SK-N-SH treated with all-trans-retinoic acid at 6 μM for 48 hours (cell line): ENCODE measurements around the gene CORO1C.

Source experiments
- ATAC-seq: fragments of 200-7000 bp; cut with Tn5 transposase; 3 replicates; pipeline ENCODE4 v1.9.1; 2020; ENCODE audit warnings: mild to moderate bottlenecking, moderate library complexity
- ARNTL ChIP-seq: fragments of 450-650 bp; formaldehyde crosslinking; IDR thresholded peaks from 2 replicates; pipeline ENCODE4 v1.5.0; 2020; ENCODE audit warnings: low read depth, mild to moderate bottlenecking, moderate library complexity, borderline replicate concordance
- GLIS3 ChIP-seq: fragments of 250-450 bp; sonication (Bioruptor Pico); IDR thresholded peaks from 2 replicates; pipeline ENCODE4 v1.5.0; 2020; ENCODE audit warnings: mild to moderate bottlenecking, moderate library complexity
- ISL1 ChIP-seq: fragments of 250-450 bp; sonication (Bioruptor Pico); IDR thresholded peaks from 2 replicates; pipeline ENCODE4 v2.1.2; 2022; ENCODE audit warnings: mild to moderate bottlenecking, moderate library complexity
- OSR1 ChIP-seq: fragments of 250-450 bp; sonication (Bioruptor Pico); IDR thresholded peaks from 2 replicates; pipeline ENCODE4 v1.8.0; 2022; ENCODE audit warnings: moderate library complexity, mild to moderate bottlenecking, inconsistent platforms
- PPARA ChIP-seq: fragments of 250-450 bp; sonication (Bioruptor Pico); IDR thresholded peaks from 2 replicates; pipeline ENCODE4 v1.5.0; 2020; ENCODE audit warnings: mild to moderate bottlenecking, borderline replicate concordance
- RARB ChIP-seq: fragments of 250-450 bp; sonication (Bioruptor Pico); IDR thresholded peaks from 2 replicates; pipeline ENCODE4 v1.8.0; 2021; ENCODE audit warnings: mild to moderate bottlenecking, moderate library complexity
- SNAI2 ChIP-seq: fragments of 250-450 bp; sonication (Bioruptor Pico); IDR thresholded peaks from 2 replicates; pipeline ENCODE4 v1.5.0; 2020; ENCODE audit warnings: mild to moderate bottlenecking, moderate library complexity
- TCF4 ChIP-seq: fragments of 250-450 bp; sonication (Bioruptor Pico); IDR thresholded peaks from 2 replicates; pipeline ENCODE4 v1.8.0; 2021; ENCODE audit warnings: mild to moderate bottlenecking, moderate library complexity, borderline replicate concordance
- TOX ChIP-seq: fragments of 250-450 bp; sonication (Bioruptor Pico); IDR thresholded peaks from 2 replicates; pipeline ENCODE4 v1.8.0; 2021; ENCODE audit warnings: mild to moderate bottlenecking, moderate library complexity, borderline replicate concordance
- ZC3H10 ChIP-seq: fragments of 250-450 bp; sonication (Bioruptor Pico); IDR thresholded peaks from 2 replicates; pipeline ENCODE4 v1.5.1; 2021; ENCODE audit warnings: mild to moderate bottlenecking, moderate library complexity
- ZFP3 ChIP-seq: fragments of 250-450 bp; sonication (Bioruptor Pico); IDR thresholded peaks from 2 replicates; pipeline ENCODE4 v1.5.0; 2020; ENCODE audit warnings: mild to moderate bottlenecking, moderate library complexity
- ZFP30 ChIP-seq: fragments of 450-650 bp; formaldehyde crosslinking; IDR thresholded peaks from 2 replicates; pipeline ENCODE4 v1.5.0; 2022; ENCODE audit warnings: mild to moderate bottlenecking, moderate library complexity
- ZNF565 ChIP-seq: fragments of 450-650 bp; formaldehyde crosslinking; conservative IDR thresholded peaks from 2 replicates; pipeline ENCODE4 v1.5.0; 2020; ENCODE audit warnings: low read depth, mild to moderate bottlenecking, moderate library complexity
- ZNF70 ChIP-seq: fragments of 450-650 bp; formaldehyde crosslinking; IDR thresholded peaks from 2 replicates; pipeline ENCODE4 v1.5.0; 2020; ENCODE audit warnings: mild to moderate bottlenecking, moderate library complexity
- ZNF8 ChIP-seq: fragments of 450-650 bp; formaldehyde crosslinking; IDR thresholded peaks from 2 replicates; pipeline ENCODE4 v1.5.0; 2020; ENCODE audit warnings: mild to moderate bottlenecking, moderate library complexity
- TF ChIP-seq, protein P1 (sequence below): fragments of 250-450 bp; sonication (Bioruptor Pico); IDR thresholded peaks from 2 replicates; pipeline ENCODE4 v1.5.0; 2020; ENCODE audit warnings: mild to moderate bottlenecking, moderate library complexity
- TF ChIP-seq, protein P2 (sequence below): fragments of 250-450 bp; sonication (Bioruptor Pico); IDR thresholded peaks from 2 replicates; pipeline ENCODE4 v1.8.0; 2021; ENCODE audit warnings: low read depth, mild to moderate bottlenecking, moderate library complexity, borderline replicate concordance
- TF ChIP-seq, protein P3 (sequence below): fragments of 250-450 bp; sonication (Bioruptor Pico); IDR thresholded peaks from 2 replicates; pipeline ENCODE4 v1.5.1; 2020; ENCODE audit warnings: low read depth, mild to moderate bottlenecking, moderate library complexity
- TF ChIP-seq, protein P4 (sequence below): fragments of 250-450 bp; sonication (Bioruptor Pico); IDR thresholded peaks from 2 replicates; pipeline ENCODE4 v1.8.0; 2020; ENCODE audit warnings: mild to moderate bottlenecking, moderate library complexity, borderline replicate concordance
- TF ChIP-seq, protein P5 (sequence below): fragments of 250-450 bp; sonication (Bioruptor Pico); IDR thresholded peaks from 2 replicates; pipeline ENCODE4 v1.5.1; 2021; ENCODE audit warnings: mild to moderate bottlenecking, moderate library complexity

CORO1C gene

DNA sequence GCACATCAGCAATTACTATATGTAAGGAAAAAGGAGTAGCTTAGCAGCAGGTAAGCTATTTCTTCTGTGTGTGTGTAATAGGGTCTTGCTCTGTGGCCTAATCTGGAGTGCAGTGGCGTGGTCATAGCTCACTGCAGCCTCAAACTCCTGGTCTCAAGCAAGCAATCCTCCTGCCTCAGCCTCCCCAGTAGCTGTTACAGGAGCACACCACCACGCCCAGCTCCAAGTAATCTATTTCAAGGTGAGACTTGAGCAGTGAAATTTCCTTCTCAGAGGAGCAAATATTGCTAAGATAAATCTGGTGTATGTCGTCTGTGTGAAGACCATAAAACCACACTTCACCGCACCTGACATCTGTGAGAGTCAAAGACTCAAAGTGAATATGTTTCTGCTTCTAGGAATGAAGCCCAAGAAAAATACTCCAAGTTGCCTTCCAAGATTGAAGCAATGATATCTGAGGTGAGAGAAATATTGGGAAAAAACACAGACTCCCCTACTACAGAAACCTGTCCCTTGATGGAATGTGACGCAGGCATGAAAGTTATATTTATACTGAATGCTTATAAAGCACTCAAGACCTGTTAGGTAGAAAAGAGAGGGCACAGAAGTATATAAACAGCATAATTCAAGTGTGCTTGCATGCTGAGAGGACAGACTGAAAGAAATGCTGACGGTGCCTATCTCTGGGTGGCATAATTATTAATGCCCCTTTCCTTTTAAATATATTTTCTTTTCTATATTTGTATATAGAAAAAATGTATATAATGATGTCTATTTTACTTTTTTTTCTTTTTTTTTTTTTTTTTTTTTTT is 95.1 kb downstream of the CORO1C start:
- TF ChIP-seq ZNF8 (no peak), GLIS3 (no peak), ZNF565 (no peak), PPARA (no peak), ZNF70 (no peak), OSR1 (no peak), ZC3H10 (CRISPR knock-in tag) (no peak), TOX (CRISPR knock-in tag) (no peak), ARNTL (no peak), ISL1 (CRISPR knock-in tag) (no peak), SNAI2 (CRISPR knock-in tag) (no peak), ZFP30 (no peak), RARB (CRISPR knock-in tag) (no peak), ZFP3 (CRISPR knock-in tag) (no peak)
- TF ChIP-seq, protein P1, sequence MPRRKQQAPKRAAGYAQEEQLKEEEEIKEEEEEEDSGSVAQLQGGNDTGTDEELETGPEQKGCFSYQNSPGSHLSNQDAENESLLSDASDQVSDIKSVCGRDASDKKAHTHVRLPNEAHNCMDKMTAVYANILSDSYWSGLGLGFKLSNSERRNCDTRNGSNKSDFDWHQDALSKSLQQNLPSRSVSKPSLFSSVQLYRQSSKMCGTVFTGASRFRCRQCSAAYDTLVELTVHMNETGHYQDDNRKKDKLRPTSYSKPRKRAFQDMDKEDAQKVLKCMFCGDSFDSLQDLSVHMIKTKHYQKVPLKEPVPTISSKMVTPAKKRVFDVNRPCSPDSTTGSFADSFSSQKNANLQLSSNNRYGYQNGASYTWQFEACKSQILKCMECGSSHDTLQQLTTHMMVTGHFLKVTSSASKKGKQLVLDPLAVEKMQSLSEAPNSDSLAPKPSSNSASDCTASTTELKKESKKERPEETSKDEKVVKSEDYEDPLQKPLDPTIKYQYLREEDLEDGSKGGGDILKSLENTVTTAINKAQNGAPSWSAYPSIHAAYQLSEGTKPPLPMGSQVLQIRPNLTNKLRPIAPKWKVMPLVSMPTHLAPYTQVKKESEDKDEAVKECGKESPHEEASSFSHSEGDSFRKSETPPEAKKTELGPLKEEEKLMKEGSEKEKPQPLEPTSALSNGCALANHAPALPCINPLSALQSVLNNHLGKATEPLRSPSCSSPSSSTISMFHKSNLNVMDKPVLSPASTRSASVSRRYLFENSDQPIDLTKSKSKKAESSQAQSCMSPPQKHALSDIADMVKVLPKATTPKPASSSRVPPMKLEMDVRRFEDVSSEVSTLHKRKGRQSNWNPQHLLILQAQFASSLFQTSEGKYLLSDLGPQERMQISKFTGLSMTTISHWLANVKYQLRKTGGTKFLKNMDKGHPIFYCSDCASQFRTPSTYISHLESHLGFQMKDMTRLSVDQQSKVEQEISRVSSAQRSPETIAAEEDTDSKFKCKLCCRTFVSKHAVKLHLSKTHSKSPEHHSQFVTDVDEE (CRISPR knock-in tag), result no peak
- TF ChIP-seq, protein P2, sequence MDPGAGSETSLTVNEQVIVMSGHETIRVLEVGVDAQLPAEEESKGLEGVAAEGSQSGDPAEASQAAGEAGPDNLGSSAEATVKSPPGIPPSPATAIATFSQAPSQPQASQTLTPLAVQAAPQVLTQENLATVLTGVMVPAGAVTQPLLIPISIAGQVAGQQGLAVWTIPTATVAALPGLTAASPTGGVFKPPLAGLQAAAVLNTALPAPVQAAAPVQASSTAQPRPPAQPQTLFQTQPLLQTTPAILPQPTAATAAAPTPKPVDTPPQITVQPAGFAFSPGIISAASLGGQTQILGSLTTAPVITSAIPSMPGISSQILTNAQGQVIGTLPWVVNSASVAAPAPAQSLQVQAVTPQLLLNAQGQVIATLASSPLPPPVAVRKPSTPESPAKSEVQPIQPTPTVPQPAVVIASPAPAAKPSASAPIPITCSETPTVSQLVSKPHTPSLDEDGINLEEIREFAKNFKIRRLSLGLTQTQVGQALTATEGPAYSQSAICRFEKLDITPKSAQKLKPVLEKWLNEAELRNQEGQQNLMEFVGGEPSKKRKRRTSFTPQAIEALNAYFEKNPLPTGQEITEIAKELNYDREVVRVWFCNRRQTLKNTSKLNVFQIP (CRISPR knock-in tag), result no peak
- no peak for ATAC-seq

DNA sequence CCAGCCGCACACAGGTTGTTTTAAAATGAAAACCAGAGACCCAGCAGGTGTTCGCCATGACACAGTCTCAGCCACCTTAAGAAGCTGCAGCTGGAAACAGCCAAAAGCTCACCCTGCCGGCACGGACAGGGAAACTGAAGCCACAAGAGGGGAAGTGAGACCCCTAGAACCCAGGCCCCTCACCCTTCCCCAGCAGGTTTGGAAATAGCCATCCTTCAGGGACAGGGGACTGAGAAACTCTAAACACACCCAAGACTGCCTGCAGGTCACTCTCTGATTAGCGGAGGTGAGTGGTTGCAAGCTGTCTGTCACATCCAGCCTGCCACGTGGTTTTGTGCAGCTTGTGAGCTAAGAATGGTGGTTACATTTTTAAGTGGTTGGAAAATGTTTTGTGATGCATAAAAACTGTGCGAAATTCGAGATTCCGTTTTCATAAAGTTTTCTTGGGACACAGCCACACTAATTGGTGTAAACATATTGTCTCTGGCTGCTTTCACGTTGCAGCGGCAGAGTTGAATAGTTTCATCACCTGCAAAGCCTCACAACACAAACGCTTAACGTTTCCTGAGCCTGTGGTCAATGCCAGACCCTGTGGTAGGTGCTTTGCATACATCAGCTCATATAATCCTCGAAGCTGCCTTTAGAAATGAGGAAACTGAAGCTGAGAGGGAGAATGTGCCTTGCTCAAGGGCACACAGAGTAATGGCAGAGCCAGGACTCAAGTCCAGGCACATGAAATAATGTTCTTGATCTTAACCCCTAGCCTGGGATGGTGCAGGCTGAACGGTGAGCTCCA is 95.9 kb downstream of the CORO1C start:
- no peak for TF ChIP-seq ZFP3 (CRISPR knock-in tag)
- no peak for TF ChIP-seq ZNF565
- TF ChIP-seq, protein P3, sequence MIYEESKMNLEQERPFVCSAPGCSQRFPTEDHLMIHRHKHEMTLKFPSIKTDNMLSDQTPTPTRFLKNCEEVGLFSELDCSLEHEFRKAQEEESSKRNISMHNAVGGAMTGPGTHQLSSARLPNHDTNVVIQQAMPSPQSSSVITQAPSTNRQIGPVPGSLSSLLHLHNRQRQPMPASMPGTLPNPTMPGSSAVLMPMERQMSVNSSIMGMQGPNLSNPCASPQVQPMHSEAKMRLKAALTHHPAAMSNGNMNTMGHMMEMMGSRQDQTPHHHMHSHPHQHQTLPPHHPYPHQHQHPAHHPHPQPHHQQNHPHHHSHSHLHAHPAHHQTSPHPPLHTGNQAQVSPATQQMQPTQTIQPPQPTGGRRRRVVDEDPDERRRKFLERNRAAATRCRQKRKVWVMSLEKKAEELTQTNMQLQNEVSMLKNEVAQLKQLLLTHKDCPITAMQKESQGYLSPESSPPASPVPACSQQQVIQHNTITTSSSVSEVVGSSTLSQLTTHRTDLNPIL (CRISPR knock-in tag), result no peak
- no peak for TF ChIP-seq ISL1 (CRISPR knock-in tag)
- TF ChIP-seq, protein P4, sequence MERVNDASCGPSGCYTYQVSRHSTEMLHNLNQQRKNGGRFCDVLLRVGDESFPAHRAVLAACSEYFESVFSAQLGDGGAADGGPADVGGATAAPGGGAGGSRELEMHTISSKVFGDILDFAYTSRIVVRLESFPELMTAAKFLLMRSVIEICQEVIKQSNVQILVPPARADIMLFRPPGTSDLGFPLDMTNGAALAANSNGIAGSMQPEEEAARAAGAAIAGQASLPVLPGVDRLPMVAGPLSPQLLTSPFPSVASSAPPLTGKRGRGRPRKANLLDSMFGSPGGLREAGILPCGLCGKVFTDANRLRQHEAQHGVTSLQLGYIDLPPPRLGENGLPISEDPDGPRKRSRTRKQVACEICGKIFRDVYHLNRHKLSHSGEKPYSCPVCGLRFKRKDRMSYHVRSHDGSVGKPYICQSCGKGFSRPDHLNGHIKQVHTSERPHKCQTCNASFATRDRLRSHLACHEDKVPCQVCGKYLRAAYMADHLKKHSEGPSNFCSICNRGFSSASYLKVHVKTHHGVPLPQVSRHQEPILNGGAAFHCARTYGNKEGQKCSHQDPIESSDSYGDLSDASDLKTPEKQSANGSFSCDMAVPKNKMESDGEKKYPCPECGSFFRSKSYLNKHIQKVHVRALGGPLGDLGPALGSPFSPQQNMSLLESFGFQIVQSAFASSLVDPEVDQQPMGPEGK (CRISPR knock-in tag), result no peak
- no peak for TF ChIP-seq ZNF70
- no peak for TF ChIP-seq SNAI2 (CRISPR knock-in tag)
- TF ChIP-seq, protein P1 (CRISPR knock-in tag), result no peak
- TF ChIP-seq, protein P5, sequence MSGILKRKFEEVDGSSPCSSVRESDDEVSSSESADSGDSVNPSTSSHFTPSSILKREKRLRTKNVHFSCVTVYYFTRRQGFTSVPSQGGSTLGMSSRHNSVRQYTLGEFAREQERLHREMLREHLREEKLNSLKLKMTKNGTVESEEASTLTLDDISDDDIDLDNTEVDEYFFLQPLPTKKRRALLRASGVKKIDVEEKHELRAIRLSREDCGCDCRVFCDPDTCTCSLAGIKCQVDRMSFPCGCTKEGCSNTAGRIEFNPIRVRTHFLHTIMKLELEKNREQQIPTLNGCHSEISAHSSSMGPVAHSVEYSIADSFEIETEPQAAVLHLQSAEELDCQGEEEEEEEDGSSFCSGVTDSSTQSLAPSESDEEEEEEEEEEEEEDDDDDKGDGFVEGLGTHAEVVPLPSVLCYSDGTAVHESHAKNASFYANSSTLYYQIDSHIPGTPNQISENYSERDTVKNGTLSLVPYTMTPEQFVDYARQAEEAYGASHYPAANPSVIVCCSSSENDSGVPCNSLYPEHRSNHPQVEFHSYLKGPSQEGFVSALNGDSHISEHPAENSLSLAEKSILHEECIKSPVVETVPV (CRISPR knock-in tag), result no peak
- no peak for TF ChIP-seq ARNTL
- no peak for TF ChIP-seq TCF4 (CRISPR knock-in tag)
- no peak for TF ChIP-seq PPARA
- ATAC-seq, result peak; percentile 1; the same call in 2 of the 3 replicates
